GM18505 (cell line): ENCODE results near the gene MAP3K7.
A peak's percentile ranks its signal among the peaks of the same experiment; 100 is the strongest.

Experiments
- ATAC-seq: cut with Tn5 transposase; IDR thresholded peaks from one replicate; pipeline ENCODE4 v1.9.1; 2021; ENCODE audit not compliant: unreplicated experiment
- POLR2A ChIP-seq: IDR thresholded peaks from 4 replicates; pipeline ENCODE4 v1.6.1; 2011; ENCODE audit warnings: borderline replicate concordance; ENCODE audit not compliant: insufficient read depth, insufficient read length; ENCODE audit errors: extremely low read depth

The MAP3K7 gene

GRCh38 chr6:90557006-90557405 lies 29.9 kb downstream of the MAP3K7 start:
- TF ChIP-seq POLR2A: no peak

GRCh38 chr6:90547991-90548390 lies 38.9 kb downstream of the MAP3K7 start:
- no peak for ATAC-seq
- no peak for TF ChIP-seq POLR2A

More at GRCh38 chr6:90557006-90557405, 29.9 kb downstream of the MAP3K7 start:
- no peak for ATAC-seq

GRCh38 chr6:90547079-90547478 lies 39.8 kb downstream of the MAP3K7 start:
- no peak for ATAC-seq
- TF ChIP-seq POLR2A: no peak

- no peak for ATAC-seq
- no peak for TF ChIP-seq POLR2A
Measured at GRCh38 chr6:90545448-90545847, 41.4 kb downstream of the MAP3K7 start.

- ATAC-seq: no peak
- no peak for TF ChIP-seq POLR2A
Measured at GRCh38 chr6:90544741-90545140, 42.1 kb downstream of the MAP3K7 start.

GRCh38 chr6:90544081-90544480 lies 42.8 kb downstream of the MAP3K7 start:
- TF ChIP-seq POLR2A: no peak
- ATAC-seq: no peak

GRCh38 chr6:90541221-90541620 lies 45.7 kb downstream of the MAP3K7 start:
- no peak for ATAC-seq
- no peak for TF ChIP-seq POLR2A

GRCh38 chr6:90538278-90539046 lies 48.4 kb downstream of the MAP3K7 start:
- no peak for ATAC-seq
- no peak for TF ChIP-seq POLR2A

GRCh38 chr6:90537723-90538258 lies 49.1 kb downstream of the MAP3K7 start:
- no peak for TF ChIP-seq POLR2A
- ATAC-seq: peak; percentile 88

- no peak for ATAC-seq
- TF ChIP-seq POLR2A: no peak
Measured at GRCh38 chr6:90537027-90537426, 49.8 kb downstream of the MAP3K7 start.

- TF ChIP-seq POLR2A: no peak
- no peak for ATAC-seq
Measured at GRCh38 chr6:90536520-90536919, 50.4 kb downstream of the MAP3K7 start.

- ATAC-seq: no peak
- TF ChIP-seq POLR2A: no peak
Measured at GRCh38 chr6:90534337-90535025, 52.4 kb downstream of the MAP3K7 start.

GRCh38 chr6:90533615-90534336 lies 53.1 kb downstream of the MAP3K7 start:
- no peak for ATAC-seq

More at GRCh38 chr6:90533615-90534336, 53.1 kb downstream of the MAP3K7 start:
- TF ChIP-seq POLR2A: no peak
